ENCODE measurements around the gene TRAPPC2L.
"Not testable (repeated sequence)": the region's sequence is repeated elsewhere in the genome, so short reads cannot be mapped to it uniquely, and the experiment has no call there.

TRAPPC2L gene

GRCh38 chr16:88894266-88894665 is 37.3 kb downstream of the TRAPPC2L start:
- not testable (repeated sequence) for DNase-seq

GRCh38 chr16:88894681-88895300 is 37.9 kb downstream of the TRAPPC2L start:
- DNase-seq: no peak

GRCh38 chr16:88895335-88895734 is 38.4 kb downstream of the TRAPPC2L start:
- DNase-seq: no peak

- no peak for DNase-seq
Observed at GRCh38 chr16:88896238-88897070, 39.5 kb downstream of the TRAPPC2L start.

- no peak for DNase-seq
Observed at GRCh38 chr16:88897696-88898425, 40.9 kb downstream of the TRAPPC2L start.

- no peak for DNase-seq
Observed at GRCh38 chr16:88899901-88900661, 43.2 kb downstream of the TRAPPC2L start.

- no peak for DNase-seq
Observed at GRCh38 chr16:88900662-88901052, 43.7 kb downstream of the TRAPPC2L start.

- DNase-seq: no peak
Observed at GRCh38 chr16:88901718-88902337, 44.9 kb downstream of the TRAPPC2L start.

GRCh38 chr16:88902744-88903143 is 45.8 kb downstream of the TRAPPC2L start:
- no peak for DNase-seq

GRCh38 chr16:88903267-88903666 is 46.3 kb downstream of the TRAPPC2L start:
- DNase-seq: no peak

- no peak for DNase-seq
Observed at GRCh38 chr16:88904676-88905365, 47.9 kb downstream of the TRAPPC2L start.

- no peak for DNase-seq
Observed at GRCh38 chr16:88905563-88905962, 48.6 kb downstream of the TRAPPC2L start.

- no peak for DNase-seq
Observed at GRCh38 chr16:88906020-88906419, 49.1 kb downstream of the TRAPPC2L start.

GRCh38 chr16:88906535-88907105 is 49.7 kb downstream of the TRAPPC2L start:
- no peak for DNase-seq

GRCh38 chr16:88907768-88908167 is 50.8 kb downstream of the TRAPPC2L start:
- no peak for DNase-seq

- no peak for DNase-seq
Observed at GRCh38 chr16:88908307-88908706, 51.4 kb downstream of the TRAPPC2L start.

GRCh38 chr16:88909431-88910210 is 52.7 kb downstream of the TRAPPC2L start:
- DNase-seq: no peak

- DNase-seq: no peak
Observed at GRCh38 chr16:88910284-88911135, 53.6 kb downstream of the TRAPPC2L start.

GRCh38 chr16:88911136-88911945 is 54.4 kb downstream of the TRAPPC2L start:
- no peak for DNase-seq

Data from NCI-H2029 (cell line).